Right lobe of liver (tissue), 6 donors: ENCODE measurements around the gene SPNS2. TPM values are rescaled to one million over a fixed set of nuclear protein-coding genes. Genes with fewer than 3 reads are reported as not detected.

Source experiments
- ATAC-seq, 4 donors: fragments of 200-7000 bp; cut with Tn5 transposase; one replicate each; pipeline ENCODE4 v1.9.1; 2020; ENCODE audit warnings: mild to moderate bottlenecking in 4 of 4, moderate library complexity in 4 of 4
- DNase-seq, 3 donors: peaks; one replicate each; pipeline ENCODE4 v3.0.0-alpha.2; 2020
- H3K27ac ChIP-seq, 3 donors: fragments of 200-600 bp; one replicate each; pipeline ENCODE4 v1.8.0; 2022
- H3K27me3 ChIP-seq, 2 donors: fragments of 200-600 bp; one replicate each; pipeline ENCODE4 v1.8.0; 2022
- H3K36me3 ChIP-seq, 4 donors: fragments of 200-600 bp; sonication (generic) in 1 of 4; one replicate each; pipeline versions ENCODE4 v1.5.1 to v1.8.0; 2017 to 2022; ENCODE audit warnings: control low read depth in 1 of 4
- H3K4me1 ChIP-seq, 4 donors: fragments of 200-600 bp; sonication (generic) in 1 of 4; one replicate each; pipeline versions ENCODE4 v1.5.1 to v1.8.0; 2017 to 2022; ENCODE audit warnings: control low read depth in 1 of 4
- H3K4me3 ChIP-seq, 3 donors: fragments of 200-600 bp; one replicate each; pipeline ENCODE4 v1.8.0; 2022
- H3K9me3 ChIP-seq, 4 donors: fragments of 200-600 bp; sonication (generic) in 1 of 4; one replicate each; pipeline versions ENCODE4 v1.5.1 to v1.8.0; 2017 to 2022; ENCODE audit warnings: control low read depth in 1 of 4
- CTCF ChIP-seq, 4 donors: fragments of 200-600 bp in 3 of 4; fragments of 450-650 bp in 1 of 4; IDR thresholded peaks; one replicate each; pipeline versions ENCODE4 v1.5.1 to v1.8.0; 2016 to 2022; ENCODE audit warnings: antibody characterized with exemption in 4 of 4, mild to moderate bottlenecking in 2 of 4
- POLR2A ChIP-seq: fragments of 450-650 bp; IDR thresholded peaks from one replicate; pipeline ENCODE4 v1.6.1; 2017; ENCODE audit warnings: antibody characterized with exemption, mild to moderate bottlenecking
- WGBS: methylation state at CpG from one replicate; pipeline ENCODE4 v1.1.6; 2018; ENCODE audit warnings: low coverage, low lambda C conversion rate; ENCODE audit not compliant: insufficient coverage; ENCODE audit errors: missing lambda C conversion rate; 5-methylcytosine and 5-hydroxymethylcytosine counted together
- intact Hi-C, 2 donors: fragments of 100-400 bp; cut with DNase I; formaldehyde crosslinking; loops; one replicate each; pipeline versions ENCODE4 v1.11.2 to v1.14.1; 2022
- long read RNA-seq: library from polyadenylated mRNA; unstranded; transcript quantifications from one replicate; pipeline ENCODE4 v2.0.0, GENCODE V29; 2019
- total RNA-seq, 6 experiments: library from RNA; depleted of rRNA in 2 of 6; stranded (reverse); fragments of >200 nt in 2 of 6; fragmentation: NEBNext Ultra II Directional in 3 of 6; extraction: Animal tissue kit (Norgen Biotek cat#: 25700) in 3 of 6; gene quantifications; one replicate each; pipeline versions ENCODE4 v1.1.0 to v1.2.4, GENCODE V29; 2016 to 2023
- donor health status: DM: no; HTN: yes; CAD: no.
- donor health status: DM: no; HTN: no; CAD: no.
- donor health status: DM: no; HTN: no; CAD: no.
- donor health status: DM: no; HTN: yes; CAD: no.
- donor health status: DM: no; HTN: yes; CAD: no.

The SPNS2 gene, protein sequence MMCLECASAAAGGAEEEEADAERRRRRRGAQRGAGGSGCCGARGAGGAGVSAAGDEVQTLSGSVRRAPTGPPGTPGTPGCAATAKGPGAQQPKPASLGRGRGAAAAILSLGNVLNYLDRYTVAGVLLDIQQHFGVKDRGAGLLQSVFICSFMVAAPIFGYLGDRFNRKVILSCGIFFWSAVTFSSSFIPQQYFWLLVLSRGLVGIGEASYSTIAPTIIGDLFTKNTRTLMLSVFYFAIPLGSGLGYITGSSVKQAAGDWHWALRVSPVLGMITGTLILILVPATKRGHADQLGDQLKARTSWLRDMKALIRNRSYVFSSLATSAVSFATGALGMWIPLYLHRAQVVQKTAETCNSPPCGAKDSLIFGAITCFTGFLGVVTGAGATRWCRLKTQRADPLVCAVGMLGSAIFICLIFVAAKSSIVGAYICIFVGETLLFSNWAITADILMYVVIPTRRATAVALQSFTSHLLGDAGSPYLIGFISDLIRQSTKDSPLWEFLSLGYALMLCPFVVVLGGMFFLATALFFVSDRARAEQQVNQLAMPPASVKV
- total RNA-seq = 10 to 100 TPM in 1 of 6 experiments, 1 to 10 TPM in 5; 3.0 to 12.4 (median 7.3) TPM
- long read RNA-seq = 0 reads

DNA sequence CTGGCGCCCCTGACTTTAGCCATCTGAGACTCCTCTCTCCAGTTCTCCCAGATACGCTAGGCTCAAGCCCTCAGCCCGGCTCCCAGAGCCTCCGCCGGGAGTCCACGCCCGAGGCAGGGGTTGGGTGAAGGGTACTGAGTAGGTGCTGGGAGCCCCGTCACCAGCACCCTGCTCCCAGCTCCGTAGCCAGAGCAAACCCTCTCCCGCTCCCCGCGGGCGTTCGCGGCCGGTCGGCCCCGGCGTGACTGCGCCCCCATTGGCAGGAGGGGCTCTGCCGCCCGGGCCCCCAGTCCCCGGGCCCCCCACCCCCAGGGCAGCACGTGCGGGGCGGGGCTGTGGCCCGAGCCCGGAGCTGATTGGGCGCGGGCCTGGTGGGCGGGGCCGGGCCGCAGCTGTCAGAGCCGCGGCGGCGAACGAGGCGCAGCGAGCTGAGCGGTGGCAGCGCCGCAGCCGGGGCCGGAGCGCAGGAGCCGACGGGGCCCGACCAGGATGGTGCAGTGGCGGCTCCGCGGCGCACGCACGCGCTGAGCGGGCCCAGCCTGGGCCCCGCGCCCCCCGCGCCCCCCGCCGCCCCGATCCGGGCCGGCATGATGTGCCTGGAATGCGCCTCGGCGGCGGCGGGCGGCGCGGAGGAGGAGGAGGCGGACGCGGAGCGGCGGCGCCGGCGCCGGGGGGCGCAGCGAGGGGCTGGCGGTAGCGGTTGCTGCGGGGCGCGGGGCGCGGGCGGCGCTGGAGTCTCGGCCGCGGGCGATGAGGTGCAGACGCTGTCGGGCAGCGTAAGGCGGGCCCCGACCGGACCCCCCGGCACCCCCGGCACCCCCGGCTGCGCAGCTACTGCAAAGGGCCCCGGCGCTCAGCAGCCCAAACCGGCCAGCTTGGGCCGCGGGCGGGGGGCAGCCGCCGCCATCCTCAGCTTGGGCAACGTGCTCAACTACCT lies at the start of gene SPNS2:
SPNS2 (plus strand) TSS at position 421 of the 937 bp plus-strand sequence; CDS start at position 588, 167 bp downstream.
- Histone ChIP-seq H3K36me3 (no peaks in the 10 kb centered on the region), H3K9me3 (no peaks in the 10 kb centered on the region), H3K27ac (peak within 1 kb of the TSS; percentile 67 to 86 (median 82)), H3K4me1 (peaks cover 0 to 15% (median 4%) of the 10 kb centered on the region in 4 donors), H3K4me3 (peak within 1 kb of the TSS; percentile 40 to 59 (median 52)), H3K27me3 (no peaks in the 10 kb centered on the region)
- 2% methylated on average over 9 of the region's 117 CpGs for WGBS
- peak; percentile 71 to 85 (median 82) for ATAC-seq
- TF ChIP-seq CTCF (IDR thresholded peaks at IDR 0.05) (no peak), POLR2A (peak; percentile 56)
- intact Hi-C loops = no loop called here
- peak; percentile 82 to 86 (median 83) for DNase-seq

GRCh38 chr17:4449736-4450135 lies 48.9 kb upstream of the SPNS2 start:
- ATAC-seq (no peak), DNase-seq (no peak)
- WGBS = 64% methylated on average over 5 of the region's 11 CpGs
- Histone ChIP-seq H3K27me3 (no peaks in the 10 kb centered on the region), H3K27ac (no peak overlapping the region), H3K36me3 (no peaks in the 10 kb centered on the region), H3K9me3 (no peaks in the 10 kb centered on the region), H3K4me3 (no peak overlapping the region), H3K4me1 (peaks cover 0 to 11% (median 2%) of the 10 kb centered on the region in 4 donors)
- intact Hi-C loops = no loop called here
- TF ChIP-seq POLR2A (no peak), CTCF (IDR thresholded peaks at IDR 0.05) (no peak)

GRCh38 chr17:4450710-4451316 lies 47.9 kb upstream of the SPNS2 start:
- H3K36me3 ChIP-seq = no peaks in the 10 kb centered on the region
- ATAC-seq (no peak), DNase-seq (no peak)
- TF ChIP-seq CTCF (IDR thresholded peaks at IDR 0.05) = no peak
- TF ChIP-seq POLR2A = no peak
- peaks cover 0 to 11% (median 2%) of the 10 kb centered on the region in 4 donors for H3K4me1 ChIP-seq
- H3K4me3 ChIP-seq = no peak overlapping the region
- H3K27me3 ChIP-seq = no peaks in the 10 kb centered on the region
- intact Hi-C loops = no loop called here
- no peaks in the 10 kb centered on the region for H3K9me3 ChIP-seq
- 91% methylated on average over 13 of the region's 14 CpGs for WGBS
- H3K27ac ChIP-seq = no peak overlapping the region
